NCI-H2196 (cell line): Measurements from ENCODE around the gene AOAH.

Source experiments
- DNase-seq: peaks from one replicate; lab custom pipeline; 2025; ENCODE audit not compliant: unreplicated experiment; lab: John Stamatoyannopoulos, UW

The AOAH gene

GRCh38 chr7:36635091-36635490 lies 89.2 kb downstream of the AOAH start:
- no peak for DNase-seq

GRCh38 chr7:36633377-36633776 lies 90.9 kb downstream of the AOAH start:
- no peak for DNase-seq

- no peak for DNase-seq
These were observed 94.1 kb downstream of the AOAH start for GRCh38 chr7:36630112-36630650.

- no peak for DNase-seq
These were observed 94.9 kb downstream of the AOAH start for GRCh38 chr7:36629351-36629750.

- DNase-seq: no peak
These were observed 96.5 kb downstream of the AOAH start for GRCh38 chr7:36627836-36628235.

GRCh38 chr7:36626111-36626510 lies 98.2 kb downstream of the AOAH start:
- DNase-seq: no peak

- DNase-seq: no peak
These were observed 99.0 kb downstream of the AOAH start for GRCh38 chr7:36625247-36625646.

- no peak for DNase-seq
These were observed 101.0 kb downstream of the AOAH start for GRCh38 chr7:36623247-36623646.

GRCh38 chr7:36621396-36621795 lies 102.9 kb downstream of the AOAH start:
- DNase-seq: no peak

GRCh38 chr7:36620166-36620708 lies 104.1 kb downstream of the AOAH start:
- no peak for DNase-seq

GRCh38 chr7:36617408-36617807 lies 106.9 kb downstream of the AOAH start:
- no peak for DNase-seq

- DNase-seq: no peak
These were observed 108.3 kb downstream of the AOAH start for GRCh38 chr7:36615852-36616540.

GRCh38 chr7:36614959-36615358 lies 109.3 kb downstream of the AOAH start:
- no peak for DNase-seq

GRCh38 chr7:36613031-36613614 lies 111.2 kb downstream of the AOAH start:
- no peak for DNase-seq

- DNase-seq: no peak
These were observed 112.6 kb downstream of the AOAH start for GRCh38 chr7:36611703-36612102.

- no peak for DNase-seq
These were observed 116.6 kb downstream of the AOAH start for GRCh38 chr7:36607721-36608095.

- DNase-seq: no peak
These were observed 117.1 kb downstream of the AOAH start for GRCh38 chr7:36606976-36607720.

GRCh38 chr7:36606153-36606975 lies 117.9 kb downstream of the AOAH start:
- no peak for DNase-seq

- DNase-seq: no peak
These were observed 118.8 kb downstream of the AOAH start for GRCh38 chr7:36605261-36606051.

GRCh38 chr7:36604806-36605205 lies 119.5 kb downstream of the AOAH start:
- DNase-seq: no peak
